ENCODE measurements around the gene SLC26A2. TPM values are rescaled to one million over a fixed set of nuclear protein-coding genes. Genes with fewer than 3 reads are reported as not detected.
A peak's percentile ranks its signal among the peaks of the same experiment; 100 is the strongest.

SLC26A2 gene
- total and polyA plus RNA-seq, 2 experiments from 2014 or later = 3.5 to 11.5 TPM

- Histone ChIP-seq H2AFZ (no peak overlapping the region), H3K4me2 (no peak overlapping the region), H3K4me1 (ENCODE audit: insufficient read depth) (no peaks in the 10 kb centered on the region), H3K36me3 (ENCODE audit: insufficient read depth) (no peaks in the 10 kb centered on the region), H3F3A (replicated peaks; ENCODE audit: low read depth) (no peaks in the 10 kb centered on the region), H4K20me1 (replicated peaks; ENCODE audit: insufficient read depth) (no peaks in the 10 kb centered on the region), H3K79me2 (replicated peaks; ENCODE audit: insufficient read depth) (no peaks in the 10 kb centered on the region), H3K4me3 (no peak overlapping the region), H3K9me2 (ENCODE audit: insufficient read depth) (no peaks in the 10 kb centered on the region), H3K27me3 (ENCODE audit: insufficient read depth) (no peaks in the 10 kb centered on the region), H3K27ac (ENCODE audit: low read depth) (no peak overlapping the region)
- peaks cover 5% of the 10 kb centered on the region for H3K27me3 Mint-ChIP-seq (ENCODE audit: insufficient read depth, low read depth, poor library complexity)
- no peak overlapping the region for H3K4me3 Mint-ChIP-seq
- no peak for TF ChIP-seq ZNF331 (CRISPR knock-in tag; IDR thresholded peaks at IDR 0.05; ENCODE audit: low read depth)
- no peak for TF ChIP-seq JUNB (IDR thresholded peaks at IDR 0.05; ENCODE audit: unreplicated experiment)
- no peak for TF ChIP-seq ZNF114 (CRISPR knock-in tag; IDR thresholded peaks at IDR 0.05)
- TF ChIP-seq EZH2 (IDR thresholded peaks at IDR 0.05; ENCODE audit: low read depth, unreplicated experiment) = no peak
- TF ChIP-seq POLR2AphosphoS5 (IDR thresholded peaks at IDR 0.05; ENCODE audit: low read depth) = no peak
- TF ChIP-seq ZNF462 (CRISPR knock-in tag; IDR thresholded peaks at IDR 0.05) = no peak
- peak; percentile 94 to 97 for TF ChIP-seq CTCF (conservative IDR thresholded peaks at IDR 0.05; ENCODE audit: low read depth in 2 of 2)
- H3K9me3 Mint-ChIP-seq = no peaks in the 10 kb centered on the region
- DNase-seq (ENCODE audit: low spot score) = peak; percentile 83
- no peak overlapping the region for H3K27ac Mint-ChIP-seq
- H3K36me3 Mint-ChIP-seq (ENCODE audit: low read depth) = no peaks in the 10 kb centered on the region
- ATAC-seq = peak; percentile 94
- H3K4me1 Mint-ChIP-seq = no peaks in the 10 kb centered on the region
Measured at GRCh38 chr5:149990518-149991376, 30.2 kb downstream of the SLC26A2 start.

All from GM23338 (cell line).